ENCODE data around the gene CEP162.
"Not testable (repeated sequence)": the region's sequence is repeated elsewhere in the genome, so short reads cannot be mapped to it uniquely, and the experiment has no call there.

The CEP162 gene

DNA sequence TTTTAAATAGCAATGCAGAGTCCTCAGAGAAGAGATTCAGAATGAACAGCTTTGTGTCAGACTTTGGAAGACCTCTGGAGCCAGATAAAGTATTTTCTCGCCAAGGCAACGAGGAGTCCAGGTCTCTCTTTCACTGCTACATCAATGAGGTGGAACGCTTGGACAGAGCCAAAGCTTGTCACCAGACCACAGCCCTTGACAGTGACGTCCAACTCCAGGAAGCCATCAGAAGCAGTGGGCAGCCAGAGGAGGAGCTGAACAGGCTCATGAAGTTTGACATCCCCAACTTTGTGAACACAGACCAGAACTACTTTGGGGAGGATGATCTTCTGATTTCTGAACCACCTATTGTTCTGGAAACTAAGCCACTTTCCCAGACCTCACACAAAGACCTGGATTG, 138.4 kb downstream of the CEP162 start:
- no peak for DNase-seq (ENCODE audit: low spot score)

DNA sequence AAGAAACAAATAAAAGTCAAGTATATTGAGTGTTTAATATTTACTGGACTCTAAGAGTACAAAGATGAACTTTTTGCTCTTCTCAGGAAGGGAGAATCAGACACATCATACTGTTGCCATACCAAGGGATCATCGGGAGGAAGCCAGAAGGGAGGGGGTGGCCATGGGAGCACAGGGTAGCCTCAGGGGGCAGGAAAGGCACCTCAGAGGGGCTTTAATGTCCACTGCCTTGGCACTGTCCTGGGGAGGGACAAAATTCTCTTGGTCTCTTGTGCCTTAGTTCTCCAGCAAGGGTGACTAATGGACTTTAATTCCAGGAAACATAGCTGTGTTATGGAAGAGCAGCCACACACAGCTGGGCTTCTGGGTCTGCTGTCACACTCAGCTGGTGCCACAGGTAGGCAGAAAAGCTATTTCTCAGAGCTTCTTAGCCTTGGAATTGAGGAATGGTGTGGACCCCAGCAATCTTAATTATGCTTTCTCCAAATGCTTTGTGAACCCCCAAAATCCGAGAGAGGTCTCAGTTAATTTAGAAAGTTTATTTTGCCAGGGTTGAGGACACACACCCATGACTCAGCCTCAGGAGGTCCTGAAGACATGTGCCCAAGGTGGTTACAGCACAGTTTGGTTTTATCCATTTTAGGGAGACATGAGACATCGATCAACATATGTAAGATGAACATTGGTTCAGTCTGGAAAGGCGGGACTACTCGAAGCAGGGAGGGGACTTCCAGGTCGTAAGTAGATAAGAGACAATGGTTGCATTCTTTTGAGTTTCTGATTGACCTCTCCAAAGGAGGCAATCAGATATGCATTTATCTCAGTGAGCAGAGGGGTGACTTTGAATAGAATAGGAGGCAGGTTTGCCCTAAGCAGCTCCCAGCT, 140.7 kb downstream of the CEP162 start:
- DNase-seq (ENCODE audit: low spot score) = no peak

DNA sequence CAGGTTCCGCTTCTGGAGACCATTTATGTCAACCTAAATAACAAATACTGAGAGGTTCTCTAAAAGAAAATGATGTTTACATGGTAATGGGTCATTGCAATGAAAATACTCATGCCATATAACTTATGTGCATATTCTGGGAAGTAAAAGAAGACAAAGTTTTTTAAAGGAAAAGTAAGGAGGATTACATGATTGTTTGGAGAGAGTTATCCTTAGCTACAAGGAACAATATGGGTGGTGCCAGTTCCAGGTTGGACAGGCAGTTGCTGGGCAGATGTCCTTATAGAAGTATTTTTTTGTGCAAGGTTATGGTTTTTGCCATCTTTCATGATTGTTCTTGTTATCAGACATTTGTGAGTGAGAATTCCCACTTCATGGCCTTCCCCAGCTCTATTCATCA, 141.4 kb downstream of the CEP162 start:
- DNase-seq (ENCODE audit: low spot score) = no peak

DNA sequence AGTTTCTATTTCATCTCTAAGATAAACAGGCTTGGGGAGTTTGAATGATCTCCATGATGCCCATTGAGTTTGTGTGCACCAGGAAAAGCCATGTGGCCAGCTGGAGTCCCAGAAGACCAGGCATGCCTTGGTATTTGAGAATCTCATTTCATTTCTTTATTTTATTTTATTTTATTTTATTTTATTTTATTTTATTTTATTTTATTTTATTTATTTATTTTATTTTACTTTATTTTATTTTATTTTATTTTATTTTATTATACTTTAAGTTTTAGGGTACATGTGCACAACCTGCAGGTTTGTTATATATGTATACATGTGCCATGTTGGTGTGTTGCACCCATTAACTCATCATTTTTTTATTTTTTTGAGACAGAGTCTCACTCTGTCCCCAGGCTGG, 142.7 kb downstream of the CEP162 start:
- not testable (repeated sequence) for DNase-seq (ENCODE audit: low spot score)

DNA sequence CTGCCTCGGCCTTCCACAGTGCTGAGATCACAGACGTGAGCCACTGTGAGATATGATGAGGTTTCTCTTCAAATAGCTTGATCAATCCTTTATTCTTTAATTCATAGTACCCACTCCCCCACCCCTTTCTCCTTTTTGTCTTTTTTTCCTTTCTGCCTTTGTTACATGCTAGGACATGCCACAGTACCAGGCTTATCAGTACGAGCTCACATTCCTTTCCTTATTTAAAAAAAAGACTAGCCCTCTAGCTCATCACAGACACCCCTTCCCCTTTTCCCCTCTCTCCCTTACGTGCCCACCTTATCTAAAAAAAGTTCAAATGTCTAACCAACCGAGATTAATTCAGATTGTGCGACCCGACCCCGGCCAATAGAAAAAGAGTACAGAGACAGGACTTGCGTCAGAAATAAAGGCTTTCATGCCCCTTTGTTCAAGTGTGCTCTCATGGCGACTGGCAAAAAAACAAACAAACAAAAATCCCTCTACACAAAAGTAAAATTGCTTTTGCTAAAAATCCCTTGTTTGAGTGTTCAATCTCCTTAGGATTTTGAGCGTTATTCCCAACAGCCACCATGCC, 144.7 kb downstream of the CEP162 start:
- no peak for DNase-seq (ENCODE audit: low spot score)

DNA sequence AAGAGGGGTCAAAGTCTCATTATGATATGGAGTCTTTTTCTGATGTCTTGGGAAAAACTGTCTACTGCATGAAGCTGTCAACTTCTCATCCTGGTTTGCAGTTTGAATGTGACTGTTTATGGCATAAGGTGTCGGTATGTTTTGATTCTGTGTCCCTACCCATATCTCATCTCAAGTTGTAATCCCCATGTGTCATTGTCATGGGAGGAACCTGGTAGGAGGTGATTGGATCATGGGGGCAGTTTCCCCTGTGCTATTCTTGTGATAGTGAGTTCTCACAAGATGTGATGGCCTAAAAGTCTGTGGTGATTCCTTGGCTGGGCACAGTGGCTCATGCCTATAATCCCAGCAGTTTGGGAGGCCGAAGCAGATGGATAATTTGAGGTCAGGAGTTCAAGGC, 146.2 kb downstream of the CEP162 start:
- no peak for DNase-seq (ENCODE audit: low spot score)

DNA sequence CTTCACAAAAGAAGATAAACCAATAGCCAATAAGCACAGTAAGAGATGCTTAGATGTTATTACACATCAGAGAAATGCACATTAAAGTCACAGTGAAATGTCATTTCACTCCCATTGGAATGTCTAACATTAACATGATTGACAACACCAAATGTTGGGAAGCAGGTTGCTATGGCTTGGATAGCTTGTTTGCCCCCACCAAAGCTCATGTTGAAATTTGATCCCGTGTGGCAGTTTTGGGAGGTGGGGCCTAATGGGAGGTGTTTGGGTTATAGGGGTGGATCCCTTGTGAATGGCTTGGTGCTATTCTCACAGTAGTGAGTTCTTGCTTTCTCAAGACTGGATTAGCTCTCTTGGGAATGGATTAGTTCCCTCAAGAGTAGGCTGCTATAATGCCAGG, 149.1 kb downstream of the CEP162 start:
- no peak for DNase-seq (ENCODE audit: low spot score)

DNA sequence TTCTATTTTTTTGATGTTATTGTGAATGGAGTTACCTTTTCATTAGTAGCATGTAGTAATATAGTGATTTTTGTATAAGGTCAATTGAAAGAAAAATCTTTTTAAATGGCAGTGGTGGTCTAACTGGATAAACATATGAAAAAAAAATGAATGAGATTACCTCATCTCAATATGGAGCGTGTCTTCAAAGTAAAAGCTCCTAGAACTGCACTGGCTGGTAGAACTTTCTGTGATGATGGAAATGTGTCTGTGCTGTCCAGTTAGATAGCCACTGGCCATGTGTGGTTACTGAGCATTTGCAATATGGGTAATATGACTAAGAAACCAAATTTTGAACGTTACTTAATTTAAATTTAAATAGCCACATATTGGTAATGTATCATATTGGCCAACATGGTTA, 149.8 kb downstream of the CEP162 start:
- no peak for DNase-seq (ENCODE audit: low spot score)

DNA sequence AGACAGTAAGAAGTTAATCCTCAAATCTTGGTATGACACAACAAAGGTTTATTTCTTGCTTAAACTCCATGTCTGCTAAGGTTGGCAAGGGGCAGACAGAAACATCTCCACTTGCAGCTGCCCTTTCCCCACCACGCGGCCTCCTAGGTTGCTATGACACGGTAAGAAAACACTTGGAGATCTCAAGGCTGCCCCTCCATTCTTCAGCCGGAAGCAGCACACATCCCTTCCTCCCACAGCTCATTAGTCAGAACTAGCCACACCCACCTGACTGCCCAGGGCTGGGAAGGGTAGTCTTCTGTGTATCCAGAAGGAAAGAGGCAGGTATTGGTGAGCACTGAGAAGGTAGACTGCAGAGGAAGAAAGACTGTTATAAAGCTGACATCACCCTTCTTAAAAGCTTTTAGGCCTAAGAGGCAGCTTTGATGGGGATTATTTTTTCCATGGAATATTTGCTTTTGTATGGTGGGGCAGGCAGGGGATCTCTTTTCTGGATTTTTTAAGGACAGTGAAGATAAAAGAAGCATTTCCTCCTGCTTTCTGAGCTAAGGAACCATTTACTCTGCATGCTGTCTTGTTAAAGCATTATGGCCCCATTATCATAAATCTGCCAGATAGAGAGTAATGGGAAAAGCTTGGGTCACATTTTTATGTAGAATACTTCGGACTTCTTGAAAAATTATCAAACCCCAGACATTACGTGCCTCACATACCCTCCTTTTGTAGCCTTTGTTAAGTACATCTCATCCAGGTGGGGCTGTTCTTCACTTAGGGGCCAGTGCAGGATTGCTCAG, 152.3 kb downstream of the CEP162 start:
- no peak for DNase-seq (ENCODE audit: low spot score)

All from HuH-7 (cell line).